Skeletal muscle tissue (tissue), 4 donors: ENCODE data around the gene GNGT1. TPM values are rescaled to one million over a fixed set of nuclear protein-coding genes. Genes with fewer than 3 reads are reported as not detected.
"Not testable (repeated sequence)": the region's sequence is repeated elsewhere in the genome, so short reads cannot be mapped to it uniquely, and the experiment has no call there.

ENCODE experiments used
- H3K27ac ChIP-seq: one replicate; pipeline ENCODE4 v1.7.0; 2013; ENCODE audit warnings: mild to moderate bottlenecking, low read depth, low read length, inconsistent platforms
- H3K27me3 ChIP-seq, 3 donors: one replicate each; pipeline ENCODE4 v1.7.0; 2013; ENCODE audit warnings: low read length in 3 of 3; ENCODE audit not compliant: control insufficient read depth in 3 of 3, insufficient read depth in 3 of 3
- H3K36me3 ChIP-seq, 3 donors: one replicate each; pipeline ENCODE4 v1.7.0; 2013; ENCODE audit warnings: low read length in 3 of 3; ENCODE audit not compliant: control insufficient read depth in 3 of 3, insufficient read depth in 3 of 3
- H3K4me1 ChIP-seq, 3 donors: one replicate each; pipeline ENCODE4 v1.7.0; 2013; ENCODE audit warnings: low read length in 3 of 3, mild to moderate bottlenecking in 3 of 3; ENCODE audit not compliant: control insufficient read depth in 3 of 3, insufficient read depth in 3 of 3
- H3K4me3 ChIP-seq, 3 donors: one replicate each; pipeline ENCODE4 v1.7.0; 2013; ENCODE audit warnings: low read length in 3 of 3
- H3K9ac ChIP-seq, 3 donors: one replicate each; pipeline ENCODE4 v1.7.0; 2013; ENCODE audit warnings: low read length in 3 of 3, mild to moderate bottlenecking in 3 of 3, moderate library complexity in 2 of 3, low read depth in 1 of 3
- H3K9me3 ChIP-seq, 3 donors: one replicate each; pipeline ENCODE4 v1.7.0; 2013; ENCODE audit warnings: low read length in 3 of 3; ENCODE audit not compliant: control insufficient read depth in 3 of 3
- total RNA-seq: library from RNA; depleted of rRNA; stranded (reverse); fragments of >200 nt; gene quantifications from one replicate; pipeline ENCODE4 v1.2.3, GENCODE V29; 2014
- donor health status: Osteomylitis.

GNGT1 gene
- total RNA-seq, 1 donor from 2014 or later, result not detected

- no peak overlapping the region for H3K9ac ChIP-seq
Measured at GRCh38 chr7:93897680-93898079, 8.7 kb upstream of the GNGT1 start.

GRCh38 chr7:93902777-93903423 is 3.5 kb upstream of the GNGT1 start:
- Histone ChIP-seq H3K27ac (no peak overlapping the region), H3K4me1 (no peaks in the 10 kb centered on the region), H3K36me3 (no peaks in the 10 kb centered on the region), H3K9me3 (no peaks in the 10 kb centered on the region), H3K4me3 (no peak overlapping the region), H3K27me3 (no peaks in the 10 kb centered on the region), H3K9ac (no peak overlapping the region)

More at GRCh38 chr7:93897680-93898079, 8.7 kb upstream of the GNGT1 start:
- no peak overlapping the region for H3K4me3 ChIP-seq
- no peaks in the 10 kb centered on the region for H3K36me3 ChIP-seq
- no peaks in the 10 kb centered on the region for H3K4me1 ChIP-seq
- H3K9me3 ChIP-seq, result no peaks in the 10 kb centered on the region
- peaks cover 0 to 2% (median 0%) of the 10 kb centered on the region in 3 donors for H3K27me3 ChIP-seq
- H3K27ac ChIP-seq, result no peak overlapping the region

GRCh38 chr7:93910076-93910994 is 4.0 kb downstream of the GNGT1 start:
- H3K9ac ChIP-seq, result no peak overlapping the region
- no peak overlapping the region for H3K27ac ChIP-seq

GRCh38 chr7:93911242-93911641 is 4.9 kb downstream of the GNGT1 start:
- not testable (repeated sequence) for H3K9ac ChIP-seq, H3K27ac ChIP-seq, H3K4me1 ChIP-seq, H3K36me3 ChIP-seq, H3K4me3 ChIP-seq, H3K9me3 ChIP-seq, H3K27me3 ChIP-seq

More at GRCh38 chr7:93910076-93910994, 4.0 kb downstream of the GNGT1 start:
- no peaks in the 10 kb centered on the region for H3K27me3 ChIP-seq
- no peak overlapping the region for H3K4me3 ChIP-seq
- no peaks in the 10 kb centered on the region for H3K36me3 ChIP-seq
- H3K9me3 ChIP-seq, result no peaks in the 10 kb centered on the region
- peaks cover 0 to 3% (median 0%) of the 10 kb centered on the region in 3 donors for H3K4me1 ChIP-seq

- not testable (repeated sequence) for H3K27me3 ChIP-seq, H3K27ac ChIP-seq, H3K9me3 ChIP-seq
Measured at GRCh38 chr7:93911661-93912060, 5.3 kb downstream of the GNGT1 start.

GRCh38 chr7:93913197-93913596 is 6.8 kb downstream of the GNGT1 start:
- Histone ChIP-seq H3K27ac (no peak overlapping the region), H3K9me3 (no peaks in the 10 kb centered on the region)

More at GRCh38 chr7:93911661-93912060, 5.3 kb downstream of the GNGT1 start:
- not testable (repeated sequence) for H3K9ac ChIP-seq, H3K36me3 ChIP-seq, H3K4me3 ChIP-seq, H3K4me1 ChIP-seq

GRCh38 chr7:93914581-93915066 is 8.3 kb downstream of the GNGT1 start:
- Histone ChIP-seq H3K9me3 (no peaks in the 10 kb centered on the region), H3K4me3 (no peak overlapping the region), H3K9ac (no peak overlapping the region), H3K27ac (no peak overlapping the region), H3K36me3 (no peaks in the 10 kb centered on the region), H3K27me3 (no peaks in the 10 kb centered on the region), H3K4me1 (peaks cover 0 to 3% (median 0%) of the 10 kb centered on the region in 3 donors)

More at GRCh38 chr7:93913197-93913596, 6.8 kb downstream of the GNGT1 start:
- H3K4me3 ChIP-seq, result no peak overlapping the region
- H3K4me1 ChIP-seq, result peaks cover 0 to 3% (median 0%) of the 10 kb centered on the region in 3 donors
- H3K36me3 ChIP-seq, result no peaks in the 10 kb centered on the region
- no peak overlapping the region for H3K9ac ChIP-seq
- H3K27me3 ChIP-seq, result no peaks in the 10 kb centered on the region

GRCh38 chr7:93915206-93915842 is 9.0 kb downstream of the GNGT1 start:
- H3K9me3 ChIP-seq, H3K27me3 ChIP-seq, H3K4me3 ChIP-seq, H3K27ac ChIP-seq, H3K4me1 ChIP-seq, H3K36me3 ChIP-seq, H3K9ac ChIP-seq: not testable (repeated sequence)

GRCh38 chr7:93915888-93916287 is 9.5 kb downstream of the GNGT1 start:
- H3K4me3 ChIP-seq, H3K36me3 ChIP-seq, H3K27ac ChIP-seq, H3K9me3 ChIP-seq, H3K4me1 ChIP-seq, H3K9ac ChIP-seq, H3K27me3 ChIP-seq: not testable (repeated sequence)
